Panc1 (cell line): ENCODE data around the gene DUSP10.

Experiments
- CTCF ChIP-seq: fragments of 450-650 bp; IDR thresholded peaks from 2 replicates; pipeline ENCODE4 v1.5.1; 2017; ENCODE audit warnings: mild to moderate bottlenecking
- POLR2AphosphoS5 ChIP-seq: IDR thresholded peaks from 2 replicates; pipeline ENCODE4 v1.6.1; 2012; ENCODE audit warnings: mild to moderate bottlenecking, low read depth, low read length, moderate library complexity
- REST ChIP-seq, 2 experiments: IDR thresholded peaks; 2 replicates each; pipeline ENCODE4 v1.6.1; 2011 to 2012; ENCODE audit warnings: low read depth in 2 of 2, control low read depth in 1 of 2, low read length in 1 of 2, mild to moderate bottlenecking in 1 of 2, moderate library complexity in 1 of 2; ENCODE audit not compliant: insufficient read depth in 1 of 2
- SIN3A ChIP-seq: IDR thresholded peaks from 2 replicates; pipeline ENCODE4 v1.6.1; 2012; ENCODE audit warnings: low read depth, mild to moderate bottlenecking, low read length, moderate library complexity, borderline replicate concordance; ENCODE audit not compliant: insufficient read depth
- TCF7L2 ChIP-seq: IDR thresholded peaks from 2 replicates; pipeline ENCODE4 v1.6.1; 2011; ENCODE audit warnings: mild to moderate bottlenecking, low read depth, low read length, inconsistent platforms

- TF ChIP-seq CTCF (no peak), TCF7L2 (no peak), POLR2AphosphoS5 (no peak), REST (IDR thresholded peaks at IDR 0.05; ENCODE audit: insufficient read depth in 1 of 2, low read depth in 2 of 2, low read length in 1 of 2) (no peak), SIN3A (no peak)
These were observed 1.4 kb downstream of the DUSP10 start for GRCh38 chr1:221740369-221740992.
